Naive thymus-derived CD4-positive, alpha-beta T cell (primary cell): ENCODE data around the gene SSPN. TPM values are rescaled to one million over a fixed set of nuclear protein-coding genes. Genes with fewer than 3 reads are reported as not detected.

Experiments used
- ATAC-seq: fragments of 150-1000 bp; cut with Tn5 transposase; 2 replicates; pipeline ENCODE4 v1.10.0; 2021; ENCODE audit warnings: mild to moderate bottlenecking, moderate library complexity
- CTCF ChIA-PET: fragments of 350-600 bp; sonication (Branson Sonifier 250); formaldehyde crosslinking; loops from one replicate; lab custom pipeline; 2021; ENCODE audit warnings: antibody characterized with exemption; lab: Charles Lee
- POLR2A ChIA-PET: fragments of 350-600 bp; sonication (Branson Sonifier 250); formaldehyde crosslinking; loops from one replicate; lab custom pipeline; 2021; ENCODE audit warnings: antibody characterized with exemption, inconsistent platforms; lab: Charles Lee
- DNase-seq, 9 donors: peaks; one replicate each; pipeline versions ENCODE4 v3.0.0 to v3.0.0-alpha.2; 2020 to 2022; ENCODE audit warnings: mixed read lengths in 1 of 9
- H3K27ac ChIP-seq: one replicate; pipeline ENCODE4 v1.7.0; 2013; ENCODE audit warnings: mild to moderate bottlenecking, low read depth, low read length, moderate library complexity
- H3K27me3 ChIP-seq, 2 donors: one replicate each; pipeline ENCODE4 v1.7.0; 2013; ENCODE audit warnings: low read length in 2 of 2, mild to moderate bottlenecking in 2 of 2, moderate library complexity in 2 of 2; ENCODE audit not compliant: control insufficient read depth in 2 of 2, insufficient read depth in 2 of 2
- H3K36me3 ChIP-seq, 3 experiments: 1 replicate in 2 of 3; 2 replicates in 1 of 3; pipeline ENCODE4 v1.7.0; 2013; ENCODE audit warnings: low read length in 3 of 3, mild to moderate bottlenecking in 3 of 3, moderate library complexity in 1 of 3; ENCODE audit not compliant: insufficient read depth in 3 of 3, control insufficient read depth in 2 of 3
- H3K4me1 ChIP-seq, 2 donors: one replicate each; pipeline ENCODE4 v1.7.0; 2013; ENCODE audit warnings: low read length in 2 of 2, mild to moderate bottlenecking in 2 of 2, moderate library complexity in 1 of 2; ENCODE audit not compliant: control insufficient read depth in 2 of 2, insufficient read depth in 2 of 2
- H3K4me3 ChIP-seq: 2 replicates; pipeline ENCODE4 v1.7.0; 2013; ENCODE audit warnings: mild to moderate bottlenecking, low read length
- H3K9me3 ChIP-seq, 3 experiments: 1 replicate in 2 of 3; 2 replicates in 1 of 3; pipeline ENCODE4 v1.7.0; 2013; ENCODE audit warnings: low read length in 3 of 3; ENCODE audit not compliant: control insufficient read depth in 2 of 3
- H3K27ac Mint-ChIP-seq, 9 donors: one replicate each; pipeline ENCODE4 v1.8.0; 2020 to 2022; ENCODE audit warnings: mixed read lengths in 9 of 9, mild to moderate bottlenecking in 8 of 9, moderate library complexity in 5 of 9, inconsistent platforms in 2 of 9
- H3K27me3 Mint-ChIP-seq, 5 donors: one replicate each; pipeline ENCODE4 v1.8.0; 2021 to 2022; ENCODE audit warnings: mixed read lengths in 5 of 5, mild to moderate bottlenecking in 1 of 5
- H3K36me3 Mint-ChIP-seq, 5 donors: one replicate each; pipeline ENCODE4 v1.8.0; 2020 to 2022; ENCODE audit warnings: mixed read lengths in 5 of 5, mild to moderate bottlenecking in 3 of 5, inconsistent platforms in 1 of 5
- H3K4me1 Mint-ChIP-seq, 7 donors: one replicate each; pipeline ENCODE4 v1.8.0; 2020 to 2022; ENCODE audit warnings: mixed read lengths in 7 of 7, mild to moderate bottlenecking in 3 of 7, inconsistent platforms in 1 of 7
- H3K4me3 Mint-ChIP-seq, 10 donors: one replicate each; pipeline ENCODE4 v1.8.0; 2020 to 2022; ENCODE audit warnings: mild to moderate bottlenecking in 10 of 10, mixed read lengths in 10 of 10, moderate library complexity in 6 of 10, inconsistent platforms in 2 of 10
- H3K9me3 Mint-ChIP-seq, 11 donors: one replicate each; pipeline ENCODE4 v1.8.0; 2020 to 2022; ENCODE audit warnings: mixed read lengths in 11 of 11, mild to moderate bottlenecking in 4 of 11, inconsistent platforms in 1 of 11, moderate library complexity in 1 of 11
- intact Hi-C, 2 donors: fragments of 100-400 bp; cut with micrococcal nuclease; formaldehyde crosslinking; loops; one replicate each; pipeline ENCODE4 v1.15.1; 2023
- polyA plus RNA-seq, 2 donors: library from polyadenylated mRNA; unstranded; fragments of 300-500 nt; fragmentation: Illumina TruSeq; gene quantifications; one replicate each; pipeline ENCODE4 v1.2.3, GENCODE V29; 2021
- total RNA-seq, 6 experiments: library from RNA in 5 of 6; stranded (reverse) in 5 of 6; gene quantifications; 1 replicate in 5 of 6; 2 replicates in 1 of 6; pipeline ENCODE4 v1.2.3 and lab custom pipeline; 2021 to 2026

Gene SSPN
- total and polyA plus RNA-seq, 7 experiments from 2014 or later = 0.22 to 0.34 TPM; not detected in 5

GRCh38 chr12:26224657-26225056, 29.3 kb downstream of the SSPN start:
- ChIA-PET CTCF (no interaction called here), POLR2A (no interaction called here)
- no peaks in the 10 kb centered on the region for H3K9me3 ChIP-seq
- intact Hi-C loops = no loop called here
- H3K4me1 Mint-ChIP-seq = peaks cover 0 to 7% (median 0%) of the 10 kb centered on the region in 7 donors
- no peak overlapping the region for H3K27ac Mint-ChIP-seq
- H3K27me3 Mint-ChIP-seq = peaks cover 33 to 52% (median 45%) of the 10 kb centered on the region in 5 donors
- H3K9me3 Mint-ChIP-seq = peaks cover 0 to 4% (median 0%) of the 10 kb centered on the region in 11 donors
- no peaks in the 10 kb centered on the region for H3K36me3 ChIP-seq
- peaks cover 0 to 5% (median 0%) of the 10 kb centered on the region in 5 donors for H3K36me3 Mint-ChIP-seq
- no peaks in the 10 kb centered on the region for H3K4me1 ChIP-seq
- DNase-seq = no peak
- H3K27ac ChIP-seq = no peak overlapping the region
- no peak overlapping the region for H3K4me3 Mint-ChIP-seq
- ATAC-seq = no peak
- no peak overlapping the region for H3K4me3 ChIP-seq
- H3K27me3 ChIP-seq = no peaks in the 10 kb centered on the region

GRCh38 chr12:26226122-26226521, 30.7 kb downstream of the SSPN start:
- no peaks in the 10 kb centered on the region for H3K36me3 ChIP-seq
- no peaks in the 10 kb centered on the region for H3K27me3 ChIP-seq
- Mint-ChIP-seq H3K4me1 (peaks cover 0 to 7% (median 0%) of the 10 kb centered on the region in 7 donors), H3K27ac (no peak overlapping the region), H3K27me3 (peaks cover 33 to 50% (median 45%) of the 10 kb centered on the region in 5 donors), H3K4me3 (no peak overlapping the region), H3K36me3 (peaks cover 0 to 5% (median 0%) of the 10 kb centered on the region in 5 donors), H3K9me3 (peaks cover 0 to 4% (median 0%) of the 10 kb centered on the region in 11 donors)
- H3K27ac ChIP-seq = no peak overlapping the region
- DNase-seq (no peak), ATAC-seq (no peak)
- intact Hi-C loops = no loop called here
- no peaks in the 10 kb centered on the region for H3K9me3 ChIP-seq
- H3K4me3 ChIP-seq = no peak overlapping the region
- ChIA-PET CTCF (no interaction called here), POLR2A (no interaction called here)
- no peaks in the 10 kb centered on the region for H3K4me1 ChIP-seq

GRCh38 chr12:26226629-26227360, 31.4 kb downstream of the SSPN start:
- Histone ChIP-seq H3K27me3 (no peaks in the 10 kb centered on the region), H3K4me1 (no peaks in the 10 kb centered on the region), H3K36me3 (no peaks in the 10 kb centered on the region), H3K4me3 (no peak overlapping the region), H3K27ac (no peak overlapping the region), H3K9me3 (no peaks in the 10 kb centered on the region)
- Mint-ChIP-seq H3K36me3 (peaks cover 0 to 5% (median 0%) of the 10 kb centered on the region in 5 donors), H3K9me3 (peaks cover 0 to 4% (median 0%) of the 10 kb centered on the region in 11 donors), H3K4me3 (peak overlapping the region in 1 of 10 donors; percentile 30), H3K27me3 (peaks cover 33 to 57% (median 45%) of the 10 kb centered on the region in 5 donors), H3K27ac (no peak overlapping the region), H3K4me1 (peaks cover 0 to 7% (median 0%) of the 10 kb centered on the region in 7 donors)
- intact Hi-C loops = no loop called here
- ChIA-PET CTCF (no interaction called here), POLR2A (no interaction called here)
- DNase-seq = no peak
- no peak for ATAC-seq

GRCh38 chr12:26227361-26227745, 32.0 kb downstream of the SSPN start:
- CTCF ChIA-PET = no interaction called here
- Mint-ChIP-seq H3K9me3 (peaks cover 0 to 4% (median 0%) of the 10 kb centered on the region in 11 donors), H3K27ac (no peak overlapping the region), H3K27me3 (peaks cover 37 to 62% (median 46%) of the 10 kb centered on the region in 5 donors), H3K36me3 (peaks cover 0 to 5% (median 0%) of the 10 kb centered on the region in 5 donors), H3K4me1 (peaks cover 0 to 7% (median 0%) of the 10 kb centered on the region in 7 donors), H3K4me3 (peak overlapping the region in 1 of 10 donors; percentile 30)
- no peak for DNase-seq
- Histone ChIP-seq H3K4me3 (no peak overlapping the region), H3K36me3 (no peaks in the 10 kb centered on the region), H3K9me3 (no peaks in the 10 kb centered on the region), H3K4me1 (no peaks in the 10 kb centered on the region), H3K27ac (no peak overlapping the region), H3K27me3 (no peaks in the 10 kb centered on the region)
- POLR2A ChIA-PET = no interaction called here
- no peak for ATAC-seq
- intact Hi-C loops = no loop called here

- peaks cover 33 to 55% (median 39%) of the 10 kb centered on the region in 5 donors for H3K27me3 Mint-ChIP-seq
- intact Hi-C loops = no loop called here
- H3K27ac Mint-ChIP-seq = no peak overlapping the region
- Histone ChIP-seq H3K27me3 (no peaks in the 10 kb centered on the region), H3K27ac (no peak overlapping the region), H3K4me1 (no peaks in the 10 kb centered on the region), H3K4me3 (no peak overlapping the region), H3K9me3 (no peaks in the 10 kb centered on the region), H3K36me3 (no peaks in the 10 kb centered on the region)
- H3K4me3 Mint-ChIP-seq = no peak overlapping the region
- CTCF ChIA-PET = no interaction called here
- peaks cover 0 to 4% (median 0%) of the 10 kb centered on the region in 11 donors for H3K9me3 Mint-ChIP-seq
- DNase-seq = no peak
- no peak for ATAC-seq
- POLR2A ChIA-PET = no interaction called here
- H3K4me1 Mint-ChIP-seq = peaks cover 0 to 7% (median 0%) of the 10 kb centered on the region in 7 donors
- peaks cover 0 to 5% (median 0%) of the 10 kb centered on the region in 5 donors for H3K36me3 Mint-ChIP-seq
Measured at GRCh38 chr12:26229910-26230309, 34.5 kb downstream of the SSPN start.

- POLR2A ChIA-PET = interaction anchor here (0.6 kb wide), 1 partner anchor 350 kb away, joined by 3 read pairs; no protein-coding TSS in a partner anchor
- no peak overlapping the region for H3K4me3 ChIP-seq
- Mint-ChIP-seq H3K27me3 (peaks cover 24 to 44% (median 29%) of the 10 kb centered on the region in 5 donors), H3K36me3 (peaks cover 0 to 5% (median 0%) of the 10 kb centered on the region in 5 donors), H3K9me3 (peaks cover 0 to 5% (median 0%) of the 10 kb centered on the region in 11 donors), H3K4me1 (peaks cover 0 to 7% (median 0%) of the 10 kb centered on the region in 7 donors), H3K4me3 (no peak overlapping the region), H3K27ac (no peak overlapping the region)
- no peaks in the 10 kb centered on the region for H3K36me3 ChIP-seq
- H3K27me3 ChIP-seq = no peaks in the 10 kb centered on the region
- intact Hi-C loops = no loop called here
- ATAC-seq (no peak), DNase-seq (no peak)
- H3K27ac ChIP-seq = no peak overlapping the region
- no peaks in the 10 kb centered on the region for H3K9me3 ChIP-seq
- H3K4me1 ChIP-seq = no peaks in the 10 kb centered on the region
- CTCF ChIA-PET = interaction anchor here (0.8 kb wide), 1 partner anchor 815 kb away, joined by 4 read pairs; no protein-coding TSS in a partner anchor
Measured at GRCh38 chr12:26231470-26231869, 36.1 kb downstream of the SSPN start.
